GM12878 (cell line): Measurements from ENCODE around the gene LEMD1. TPM values are rescaled to one million over a fixed set of nuclear protein-coding genes. Genes with fewer than 3 reads are reported as not detected.

Source experiments
- ATAC-seq: fragments of 200-7000 bp; cut with Tn5 transposase; 3 replicates; pipeline ENCODE4 v1.9.1; 2020; ENCODE audit warnings: mild to moderate bottlenecking, moderate library complexity
- BruUV-seq: library from RNA; stranded (reverse); fragments of 400-500 nt; replicated peaks from 2 replicates; lab custom pipeline; 2021; lab: Mats Ljungman, UMichigan
- CTCF ChIA-PET: fragments of 300-600 bp; sonication (Branson Sonifier 250); formaldehyde crosslinking; extraction: SDS; loops from one replicate; lab custom pipeline; 2021; ENCODE audit warnings: inconsistent platforms; lab: Yijun Ruan, JAX
- POLR2A ChIA-PET: fragments of 350-600 bp; formaldehyde crosslinking; extraction: SDS; loops from one replicate; lab custom pipeline; 2021; ENCODE audit warnings: inconsistent platforms; lab: Charles Lee
- RAD21 ChIA-PET: fragments of 300-600 bp; sonication (Branson Sonifier 250); formaldehyde crosslinking; loops from one replicate; lab custom pipeline; 2023; ENCODE audit warnings: antibody characterized with exemption; ENCODE audit not compliant: unreplicated experiment; lab: Charles Lee
- SMC1A ChIA-PET: fragments of 300-600 bp; sonication (Branson Sonifier 250); formaldehyde crosslinking; loops from one replicate; lab custom pipeline; 2023; ENCODE audit not compliant: unreplicated experiment, uncharacterized antibody; lab: Charles Lee
- DNase-seq: peaks from one replicate; pipeline ENCODE4 v3.0.0-alpha.2; 2011; ENCODE audit warnings: low read depth, low spot score
- FAIRE-seq: peaks from 3 replicates; lab custom pipeline; 2011; peaks lifted over from hg19 to GRCh38; lab: Jason Lieb, UNC
- H2AFZ ChIP-seq: 2 replicates; pipeline ENCODE4 v1.6.0; 2011; ENCODE audit warnings: low read depth, low read length, control low read depth; ENCODE audit not compliant: control insufficient read depth
- H3K27ac ChIP-seq: 2 replicates; pipeline ENCODE4 v1.5.1; 2011; ENCODE audit warnings: control low read depth; ENCODE audit not compliant: control insufficient read depth, insufficient read depth
- H3K27me3 ChIP-seq, 2 experiments: replicated peaks in 1 of 2; 2 replicates each; pipeline versions ENCODE4 v1.6.0 to v1.6.1; 2011; ENCODE audit warnings: low read length in 1 of 2; ENCODE audit not compliant: control insufficient read depth in 2 of 2, insufficient read depth in 2 of 2
- H3K36me3 ChIP-seq, 2 experiments: 2 replicates each; pipeline ENCODE4 v1.5.1; 2011; ENCODE audit warnings: low read length in 1 of 2; ENCODE audit not compliant: control insufficient read depth in 2 of 2, insufficient read depth in 2 of 2
- H3K4me1 ChIP-seq: 2 replicates; pipeline ENCODE4 v1.6.1; 2011; ENCODE audit warnings: mild to moderate bottlenecking, low read length, moderate library complexity, mixed read lengths; ENCODE audit not compliant: control insufficient read depth, insufficient read depth
- H3K4me2 ChIP-seq: 2 replicates; pipeline ENCODE4 v1.6.0; 2011; ENCODE audit warnings: control low read depth; ENCODE audit not compliant: control insufficient read depth, insufficient read depth
- H3K4me3 ChIP-seq: fragments of 200-600 bp; sonication (generic); 2 replicates; pipeline ENCODE4 v1.5.1; 2016
- H3K79me2 ChIP-seq: 2 replicates; pipeline ENCODE4 v1.6.0; 2011; ENCODE audit warnings: low read length; ENCODE audit not compliant: control insufficient read depth, insufficient read depth
- H3K9ac ChIP-seq: 2 replicates; pipeline ENCODE4 v1.8.0; 2011; ENCODE audit warnings: low read length, control low read depth, mixed read lengths; ENCODE audit not compliant: control insufficient read depth, insufficient read depth
- H3K9me3 ChIP-seq: replicated peaks from 3 replicates; pipeline ENCODE4 v1.5.1; 2011; ENCODE audit warnings: mild to moderate bottlenecking, low read length; ENCODE audit not compliant: control insufficient read depth, insufficient read depth
- H4K20me1 ChIP-seq: 2 replicates; pipeline ENCODE4 v1.6.0; 2011; ENCODE audit not compliant: control insufficient read depth, insufficient read depth
- ATF7 ChIP-seq: fragments of 450-650 bp; IDR thresholded peaks from 2 replicates; pipeline ENCODE4 v1.6.1; 2016; ENCODE audit warnings: low read depth, mild to moderate bottlenecking
- CEBPB ChIP-seq, 2 experiments: fragments of 150-350 bp in 1 of 2; IDR thresholded peaks; 2 replicates each; pipeline ENCODE4 v1.6.1; 2012 to 2014; ENCODE audit warnings: low read depth in 2 of 2, low read length in 2 of 2, borderline replicate concordance in 1 of 2, inconsistent platforms in 1 of 2
- CREB1 ChIP-seq: IDR thresholded peaks from 2 replicates; pipeline ENCODE4 v1.6.1; 2012; ENCODE audit warnings: low read depth, mild to moderate bottlenecking, inconsistent platforms
- DPF2 ChIP-seq: fragments of 450-650 bp; IDR thresholded peaks from 2 replicates; pipeline ENCODE4 v1.6.1; 2017; ENCODE audit warnings: mild to moderate bottlenecking
- E2F8 ChIP-seq: fragments of 450-650 bp; IDR thresholded peaks from 2 replicates; pipeline ENCODE4 v1.6.1; 2018; ENCODE audit warnings: mild to moderate bottlenecking, low read depth, moderate library complexity; ENCODE audit not compliant: partially characterized antibody
- EED ChIP-seq: sonication (generic); IDR thresholded peaks from 2 replicates; pipeline ENCODE4 v1.6.1; 2016; ENCODE audit warnings: antibody characterized with exemption, low read depth
- FOXM1 ChIP-seq: IDR thresholded peaks from 2 replicates; pipeline ENCODE4 v1.6.1; 2012; ENCODE audit warnings: low read depth, mild to moderate bottlenecking, inconsistent platforms, low read length, moderate library complexity
- IKZF2 ChIP-seq, 2 experiments: fragments of 450-650 bp; IDR thresholded peaks; 2 replicates each; pipeline ENCODE4 v1.6.1; 2017; ENCODE audit warnings: mild to moderate bottlenecking in 2 of 2, moderate library complexity in 2 of 2
- JUND ChIP-seq: IDR thresholded peaks from 2 replicates; pipeline ENCODE4 v1.6.1; 2012; ENCODE audit warnings: low read depth, mild to moderate bottlenecking, low read length, improper control_type of control experiment, moderate library complexity
- MEF2A ChIP-seq: IDR thresholded peaks from 2 replicates; pipeline ENCODE4 v1.6.1; 2011; ENCODE audit warnings: low read depth, mild to moderate bottlenecking, low read length, moderate library complexity; ENCODE audit not compliant: insufficient read depth
- MXI1 ChIP-seq: fragments of 150-350 bp; IDR thresholded peaks from 2 replicates; pipeline ENCODE4 v1.6.1; 2011; ENCODE audit warnings: low read depth, mild to moderate bottlenecking, inconsistent platforms, low read length, improper control_type of control experiment
- NFXL1 ChIP-seq: fragments of 450-650 bp; IDR thresholded peaks from 2 replicates; pipeline ENCODE4 v1.6.1; 2017; ENCODE audit warnings: antibody characterized with exemption, mild to moderate bottlenecking, borderline replicate concordance
- NFYA ChIP-seq: IDR thresholded peaks from 2 replicates; pipeline ENCODE4 v1.6.1; 2011; ENCODE audit warnings: low read depth, mild to moderate bottlenecking, low read length, improper control_type of control experiment, borderline replicate concordance
- RBBP5 ChIP-seq: fragments of 200-600 bp; sonication (generic); conservative IDR thresholded peaks from 2 replicates; pipeline ENCODE4 v1.6.1; 2016
- RUNX3 ChIP-seq: IDR thresholded peaks from 2 replicates; pipeline ENCODE4 v1.6.1; 2012; ENCODE audit warnings: low read length, inconsistent platforms
- TCF3 ChIP-seq: IDR thresholded peaks from 2 replicates; pipeline ENCODE4 v1.6.1; 2012; ENCODE audit warnings: low read depth, mild to moderate bottlenecking, low read length, borderline replicate concordance; ENCODE audit not compliant: insufficient read depth
- TCF7 ChIP-seq: IDR thresholded peaks from 2 replicates; pipeline ENCODE4 v1.6.1; 2014; ENCODE audit warnings: antibody characterized with exemption, borderline replicate concordance
- WGBS: methylation state at CpG from one replicate; pipeline ENCODE4 v1.1.6; 2016; ENCODE audit warnings: low lambda C conversion rate; ENCODE audit not compliant: insufficient replicate concordance, insufficient coverage; ENCODE audit errors: missing lambda C conversion rate; 5-methylcytosine and 5-hydroxymethylcytosine counted together
- in situ Hi-C: fragments of 300-500 bp; cut with MboI; formaldehyde crosslinking; loops from 9 replicates; pipeline ENCODE4 v1.14.3; 2018; ENCODE audit warnings: mixed read lengths
- intact Hi-C: fragments of 100-400 bp; cut with micrococcal nuclease; formaldehyde crosslinking; loops from one replicate; pipeline ENCODE4 v1.14.2; 2022; ENCODE audit not compliant: unreplicated experiment
- polyA plus RNA-seq, 11 experiments: library from polyadenylated mRNA; depleted of rRNA in 4 of 11; unstranded in 6 of 11; stranded (reverse) in 5 of 11; fragments of >200 nt; fragmentation: Nextera tagmentation in 4 of 11; fragmentation: Illumina TruSeq in 1 of 11; extraction: Ambion mirVana in 4 of 11; extraction: Trizol in 1 of 11; gene quantifications; 1 replicate in 1 of 11; 2 replicates in 10 of 11; pipeline versions ENCODE4 v1.2.1 to v1.2.3, GENCODE V29; 2011 to 2016; ENCODE audit warnings: inconsistent platforms in 2 of 11, missing spikeins in 2 of 11, low read depth in 1 of 11
- total RNA-seq, 4 experiments: library from RNA; depleted of rRNA in 3 of 4; stranded (reverse); fragments of >200 nt in 3 of 4; fragmentation: Illumina TruSeq in 1 of 4; extraction: Trizol in 1 of 4; gene quantifications; 2 replicates each; pipeline versions ENCODE4 v1.2.1 to v1.2.3, GENCODE V29; 2013 to 2021

LEMD1 gene
- total and polyA plus RNA-seq, 10 of the 15 experiments (the other 5 are each of a cell fraction or from before 2014, with no cell fraction given) = 0.19 to 1.2 (median 0.26) TPM; not detected in 7

DNA sequence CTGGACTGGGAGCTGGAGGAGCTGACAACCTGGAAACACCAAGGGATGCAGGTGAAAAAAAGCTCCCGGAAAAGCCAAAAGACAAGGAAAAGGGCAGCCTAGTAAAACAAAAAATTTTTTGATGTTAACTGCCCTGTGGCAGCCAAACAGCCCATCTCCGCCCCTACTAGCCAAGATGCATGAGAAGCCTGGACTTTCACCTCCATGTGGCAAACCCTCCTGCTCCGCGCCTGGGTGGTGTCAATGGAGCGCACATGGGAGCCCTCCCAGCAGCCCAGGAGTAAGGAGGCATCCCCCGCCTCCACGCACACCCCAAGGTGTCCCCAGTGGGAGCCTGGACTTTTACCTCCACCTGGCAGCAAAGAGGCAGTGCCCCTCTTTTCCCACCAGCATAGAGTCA, 30.5 kb downstream of the LEMD1 start:
- Histone ChIP-seq H3K9ac (no peak overlapping the region), H3K9me3 (no peaks in the 10 kb centered on the region), H3K36me3 (no peaks in the 10 kb centered on the region), H2AFZ (no peak overlapping the region), H3K4me1 (no peaks in the 10 kb centered on the region), H3K4me2 (no peak overlapping the region), H3K79me2 (no peaks in the 10 kb centered on the region), H4K20me1 (no peaks in the 10 kb centered on the region), H3K27ac (no peak overlapping the region), H3K27me3 (no peaks in the 10 kb centered on the region), H3K4me3 (no peak overlapping the region)
- no peak for FAIRE-seq
- intact Hi-C loops = no loop called here
- SMC1A ChIA-PET = interaction anchor here (2.5 kb wide), 1 partner anchor 94 kb away, joined by 8 read pairs; no protein-coding TSS in a partner anchor
- ATAC-seq = no peak
- BruUV-seq = no TSS peak
- no peak for TF ChIP-seq RUNX3
- TF ChIP-seq TCF7 = no peak
- no peak for TF ChIP-seq EED
- no peak for TF ChIP-seq RBBP5
- no peak for TF ChIP-seq DPF2
- TF ChIP-seq MXI1 = no peak
- no peak for TF ChIP-seq CREB1
- no peak for TF ChIP-seq E2F8
- TF ChIP-seq NFXL1 = no peak
- TF ChIP-seq TCF3 = no peak
- TF ChIP-seq NFYA = no peak
- TF ChIP-seq CEBPB (IDR thresholded peaks at IDR 0.05; ENCODE audit: borderline replicate concordance in 1 of 2, low read depth in 2 of 2, low read length in 2 of 2) = no peak
- TF ChIP-seq JUND = no peak
- no peak for TF ChIP-seq MEF2A
- no peak for TF ChIP-seq ATF7
- no peak for TF ChIP-seq FOXM1
- no peak for TF ChIP-seq IKZF2 (IDR thresholded peaks at IDR 0.05)
- POLR2A ChIA-PET = no interaction called here
- RAD21 ChIA-PET = interaction anchor here (2.2 to 3.2 kb wide), 2 partner anchors 94 to 96 kb away, joined by 5 to 13 read pairs; no protein-coding TSS in a partner anchor
- no peak for DNase-seq
- in situ Hi-C loops = no loop called here
- WGBS = 52% methylated on average over 7 of the region's 7 CpGs
- CTCF ChIA-PET = interaction anchor here (1.0 to 2.3 kb wide), 7 partner anchors 9 to 267 kb away, joined by 3 to 12 read pairs (median 4); no protein-coding TSS in a partner anchor
